Right hindlimb (tissue), 1 donor: Measurements from ENCODE around the gene MORC1.
"Not testable (repeated sequence)": the region's sequence is repeated elsewhere in the genome, so short reads cannot be mapped to it uniquely, and the experiment has no call there.

Experiments
- DNase-seq: peaks from one replicate; pipeline ENCODE4 v3.0.0-alpha.2; 2018

MORC1 gene, protein sequence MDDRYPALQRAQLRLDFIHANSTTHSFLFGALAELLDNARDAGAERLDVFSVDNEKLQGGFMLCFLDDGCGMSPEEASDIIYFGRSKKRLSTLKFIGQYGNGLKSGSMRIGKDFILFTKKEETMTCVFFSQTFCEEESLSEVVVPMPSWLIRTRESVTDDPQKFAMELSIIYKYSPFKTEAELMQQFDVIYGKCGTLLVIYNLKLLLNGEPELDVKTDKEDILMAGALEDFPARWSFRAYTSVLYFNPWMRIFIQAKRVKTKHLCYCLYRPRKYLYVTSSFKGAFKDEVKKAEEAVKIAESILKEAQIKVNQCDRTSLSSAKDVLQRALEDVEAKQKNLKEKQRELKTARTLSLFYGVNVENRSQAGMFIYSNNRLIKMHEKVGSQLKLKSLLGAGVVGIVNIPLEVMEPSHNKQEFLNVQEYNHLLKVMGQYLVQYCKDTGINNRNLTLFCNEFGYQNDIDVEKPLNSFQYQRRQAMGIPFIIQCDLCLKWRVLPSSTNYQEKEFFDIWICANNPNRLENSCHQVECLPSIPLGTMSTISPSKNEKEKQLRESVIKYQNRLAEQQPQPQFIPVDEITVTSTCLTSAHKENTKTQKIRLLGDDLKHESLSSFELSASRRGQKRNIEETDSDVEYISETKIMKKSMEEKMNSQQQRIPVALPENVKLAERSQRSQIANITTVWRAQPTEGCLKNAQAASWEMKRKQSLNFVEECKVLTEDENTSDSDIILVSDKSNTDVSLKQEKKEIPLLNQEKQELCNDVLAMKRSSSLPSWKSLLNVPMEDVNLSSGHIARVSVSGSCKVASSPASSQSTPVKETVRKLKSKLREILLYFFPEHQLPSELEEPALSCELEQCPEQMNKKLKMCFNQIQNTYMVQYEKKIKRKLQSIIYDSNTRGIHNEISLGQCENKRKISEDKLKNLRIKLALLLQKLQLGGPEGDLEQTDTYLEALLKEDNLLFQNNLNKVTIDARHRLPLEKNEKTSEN

DNA sequence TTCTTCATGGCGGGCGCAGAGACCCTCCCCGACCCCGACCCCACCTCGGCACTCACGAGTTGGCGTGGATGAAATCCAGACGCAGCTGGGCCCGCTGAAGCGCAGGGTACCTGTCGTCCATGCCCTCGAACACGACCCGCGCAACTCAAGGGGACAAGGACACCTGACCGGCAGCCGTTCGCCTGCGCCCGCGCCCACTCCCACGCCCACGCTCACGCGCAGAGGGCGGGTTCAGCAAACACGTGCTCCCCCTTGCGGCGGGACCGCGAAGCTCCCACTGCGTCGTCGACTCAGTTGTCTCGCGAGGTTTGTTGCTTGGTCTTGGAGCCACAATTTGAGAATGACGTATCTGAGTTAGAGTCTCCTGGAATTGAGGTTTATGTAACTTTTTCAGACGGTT lies at the start of gene MORC1:
MORC1 (minus strand) TSS at position 196 of the 400 bp plus-strand sequence; CDS start at position 121, 75 bp downstream.
- no peak for DNase-seq

DNA sequence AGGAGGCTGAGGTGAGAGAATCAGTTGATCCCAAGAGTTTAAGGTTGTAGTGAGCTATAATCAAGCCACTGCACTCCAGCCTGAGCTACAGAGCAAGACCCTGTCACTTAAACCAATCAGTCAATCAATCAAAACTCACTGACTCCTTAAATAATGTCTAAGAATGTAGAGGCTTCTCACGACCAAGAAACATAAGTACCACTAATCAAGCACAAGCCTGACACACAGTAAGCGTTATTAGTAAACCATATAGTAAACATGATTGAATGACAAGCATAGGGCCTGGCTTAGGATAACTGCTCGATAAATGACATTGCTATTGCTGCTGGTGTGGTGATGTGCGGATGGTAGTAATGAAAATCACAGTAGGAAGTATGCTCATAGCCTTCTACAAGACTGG lies 48.0 kb upstream of the MORC1 start:
- no peak for DNase-seq

DNA sequence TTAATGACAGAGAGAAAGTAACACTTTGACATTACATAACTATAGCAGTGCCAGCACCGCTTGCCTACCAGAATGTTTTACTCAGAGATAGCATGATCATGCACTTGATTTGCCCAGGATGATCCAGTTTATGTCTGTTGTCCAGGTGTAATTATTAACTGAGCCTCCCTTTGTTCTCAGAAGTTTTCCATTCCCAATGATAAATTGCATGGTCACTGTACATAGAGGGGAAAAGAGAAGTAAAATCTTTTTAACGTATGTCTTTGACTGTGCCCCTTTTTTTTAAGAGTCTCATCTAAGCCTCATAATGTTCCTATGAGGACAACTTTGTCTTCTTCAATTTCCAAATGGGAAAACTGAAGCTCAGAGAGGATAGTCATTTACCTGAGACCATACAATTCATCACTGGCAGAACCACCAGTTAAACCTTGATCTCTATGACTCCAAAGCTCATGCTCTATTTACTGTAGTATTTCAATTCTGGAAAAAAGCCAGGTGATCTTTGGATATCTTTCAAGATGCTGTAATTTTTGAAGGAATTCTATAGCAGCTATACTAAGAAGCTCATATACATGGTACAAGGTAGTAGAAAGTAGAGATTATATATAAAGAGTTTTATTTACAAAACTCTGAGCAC lies 43.7 kb upstream of the MORC1 start:
- no peak for DNase-seq

DNA sequence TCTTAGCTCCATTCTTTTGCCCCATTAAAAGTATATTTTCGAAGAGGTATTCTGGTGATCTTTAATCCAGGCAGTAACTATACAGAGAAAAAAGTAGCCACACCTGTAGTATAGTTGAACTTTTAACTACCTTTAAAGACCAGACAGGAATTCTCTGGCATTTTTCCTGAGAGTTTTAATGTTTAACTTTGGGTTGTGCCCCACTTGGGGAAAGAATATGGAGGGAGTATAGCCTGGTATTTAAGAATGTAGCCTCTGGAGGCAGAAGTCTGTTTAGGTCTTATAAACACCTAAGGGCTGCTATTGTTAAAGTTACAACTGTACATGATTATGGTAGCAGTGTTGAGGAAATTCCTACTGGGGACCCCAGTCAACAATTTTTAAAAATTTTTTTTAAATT lies 37.9 kb upstream of the MORC1 start:
- DNase-seq = no peak

DNA sequence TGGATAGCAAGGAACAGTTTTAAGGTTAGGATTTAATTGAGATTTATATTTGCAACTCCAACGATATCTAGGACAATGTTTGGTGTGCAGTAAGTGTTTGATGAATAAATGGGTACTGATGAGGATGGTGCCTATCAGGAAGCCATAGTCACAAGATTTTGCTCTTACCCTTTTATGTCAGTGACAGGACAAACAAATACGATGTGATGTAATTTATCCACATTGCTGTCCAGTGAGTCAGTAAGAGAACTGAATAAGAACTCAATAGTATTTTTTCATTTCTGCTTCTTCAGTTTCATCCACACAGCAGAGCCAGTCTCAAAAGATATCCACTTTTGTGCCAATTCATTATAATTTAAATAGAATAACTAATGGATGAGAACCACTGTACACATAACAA lies 37.0 kb upstream of the MORC1 start:
- no peak for DNase-seq

DNA sequence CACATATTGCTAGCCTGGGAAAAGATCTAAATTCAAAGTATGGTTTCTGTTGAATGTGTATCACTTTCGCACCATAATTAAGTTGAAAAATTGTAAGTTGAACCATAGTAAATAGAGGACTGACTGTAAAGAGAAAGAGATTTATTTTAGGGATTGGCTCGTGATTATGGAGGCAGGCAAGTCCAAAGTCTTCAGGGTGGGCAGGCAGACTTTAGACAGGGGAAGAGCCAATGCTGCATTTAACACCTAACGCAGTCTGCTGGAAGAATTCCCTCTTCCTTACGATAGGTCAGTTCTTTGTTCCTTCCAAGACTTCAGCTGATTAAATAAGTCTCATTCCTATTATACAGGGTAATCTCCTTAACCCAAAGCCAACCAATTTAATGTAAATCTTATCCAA lies 34.4 kb upstream of the MORC1 start:
- no peak for DNase-seq

DNA sequence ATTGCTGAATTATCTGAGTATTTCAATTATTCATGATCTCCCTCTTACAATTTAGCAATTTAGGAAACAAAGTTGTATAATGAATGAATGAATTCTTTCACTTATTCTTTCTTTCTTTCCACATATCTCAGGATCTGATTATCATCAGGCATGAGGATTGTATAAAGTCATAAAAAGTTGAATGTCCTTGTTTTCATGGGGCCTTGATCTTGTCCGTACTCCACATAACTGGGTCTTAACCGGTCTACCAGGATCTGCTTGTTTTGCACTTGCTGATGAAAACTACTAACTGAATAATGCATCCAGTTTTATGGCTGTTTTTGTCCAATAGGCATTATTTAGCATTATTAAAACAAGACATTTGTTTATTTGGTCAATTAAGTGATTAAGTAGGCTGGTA lies 31.1 kb upstream of the MORC1 start:
- DNase-seq = no peak

DNA sequence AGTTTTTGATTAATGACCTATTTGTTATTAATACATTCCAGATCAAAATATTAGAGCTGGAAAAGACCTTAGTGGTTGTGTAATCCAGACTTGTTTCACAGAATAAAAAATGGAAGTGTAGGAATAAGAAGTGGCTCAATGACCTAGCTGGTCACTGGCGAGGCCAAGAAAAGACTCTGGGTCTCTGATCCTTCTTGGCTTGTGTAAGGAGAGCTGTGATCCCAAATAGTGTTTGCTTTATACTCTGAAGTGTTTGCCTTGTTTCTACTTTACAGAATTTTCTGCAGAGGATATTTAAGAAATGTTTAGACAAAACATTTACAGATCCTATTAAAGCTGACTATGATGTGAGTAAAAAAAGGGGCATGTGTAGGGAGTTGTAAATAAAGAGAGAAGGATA lies 25.7 kb upstream of the MORC1 start:
- DNase-seq = no peak

DNA sequence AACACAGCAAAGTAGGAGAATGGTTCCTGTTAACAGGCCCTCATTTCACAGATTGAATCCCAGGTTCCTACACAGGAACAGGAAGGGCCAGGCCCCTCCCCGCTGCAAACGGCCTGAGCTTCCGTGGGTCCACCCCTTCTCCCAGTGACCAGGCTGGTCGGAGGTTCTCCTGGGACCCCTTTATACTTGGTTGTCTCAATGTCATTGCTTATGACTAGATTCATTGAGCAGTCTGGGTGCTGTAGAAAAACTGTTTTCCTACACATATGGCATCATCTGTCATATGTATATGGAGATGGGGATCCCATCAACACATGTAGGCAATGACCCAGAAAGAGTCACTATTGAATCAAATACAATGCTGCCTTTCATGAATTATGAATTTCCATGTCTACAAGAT lies 22.4 kb upstream of the MORC1 start:
- DNase-seq = no peak

DNA sequence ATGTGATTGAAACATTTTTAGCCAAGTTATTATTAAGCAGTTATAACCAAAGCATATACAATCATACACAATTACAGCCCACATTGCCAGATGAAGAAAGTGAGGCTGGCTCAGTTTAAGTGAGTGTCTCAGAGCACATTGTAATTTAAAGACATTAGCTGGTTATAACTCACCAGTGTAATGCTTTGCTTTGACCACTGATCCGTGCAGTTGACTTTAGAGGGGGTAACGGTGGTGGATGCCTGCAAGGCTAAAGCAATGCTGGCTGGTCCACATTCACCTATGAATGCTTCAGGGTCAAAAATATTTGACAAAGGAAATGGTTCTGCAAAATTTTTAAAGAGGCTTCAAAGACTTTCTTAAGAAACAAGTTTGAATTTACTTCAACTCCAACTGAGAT lies 19.8 kb upstream of the MORC1 start:
- no peak for DNase-seq

DNA sequence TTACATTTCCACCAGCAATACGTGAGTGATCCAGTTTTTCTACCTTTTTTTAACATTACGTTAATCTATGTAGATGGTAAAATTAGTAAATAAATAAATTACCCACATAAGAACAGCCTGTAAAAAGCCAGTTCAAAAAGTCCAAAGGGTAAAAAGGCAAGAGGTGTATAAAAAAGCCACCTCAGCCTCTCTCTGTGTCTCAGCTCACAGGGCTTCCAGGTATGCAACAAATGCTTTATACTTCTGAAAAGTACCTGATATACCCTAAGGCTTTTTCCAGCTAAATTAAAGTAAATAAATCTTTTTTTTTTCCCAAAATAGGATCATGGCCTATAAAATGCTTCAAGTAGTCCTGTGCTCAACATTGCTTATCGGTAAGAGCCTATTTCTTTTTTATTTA lies 18.6 kb upstream of the MORC1 start, which contains the start of gene C3orf85:
C3orf85 (plus strand) TSS at position 197 of the 400 bp plus-strand sequence; CDS start at position 326, 129 bp downstream.
- no peak for DNase-seq

DNA sequence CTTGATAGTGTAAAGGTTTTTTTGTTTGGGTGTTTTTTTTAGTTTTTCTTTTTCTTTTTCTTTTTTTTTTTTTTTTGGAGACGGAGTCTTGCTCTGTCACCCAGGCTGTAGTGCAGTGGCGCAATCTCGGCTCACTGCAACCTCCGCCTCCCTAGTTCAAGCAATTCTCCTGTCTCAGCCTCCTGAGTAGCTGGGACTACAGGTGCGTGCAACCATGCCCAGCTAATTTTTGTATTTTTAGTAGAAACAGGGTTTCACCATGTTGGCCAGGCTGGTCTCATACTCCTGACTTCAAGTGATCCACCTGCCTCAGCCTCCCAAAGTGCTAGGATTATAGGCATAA lies 15.5 kb upstream of the MORC1 start:
- not testable (repeated sequence) for DNase-seq

DNA sequence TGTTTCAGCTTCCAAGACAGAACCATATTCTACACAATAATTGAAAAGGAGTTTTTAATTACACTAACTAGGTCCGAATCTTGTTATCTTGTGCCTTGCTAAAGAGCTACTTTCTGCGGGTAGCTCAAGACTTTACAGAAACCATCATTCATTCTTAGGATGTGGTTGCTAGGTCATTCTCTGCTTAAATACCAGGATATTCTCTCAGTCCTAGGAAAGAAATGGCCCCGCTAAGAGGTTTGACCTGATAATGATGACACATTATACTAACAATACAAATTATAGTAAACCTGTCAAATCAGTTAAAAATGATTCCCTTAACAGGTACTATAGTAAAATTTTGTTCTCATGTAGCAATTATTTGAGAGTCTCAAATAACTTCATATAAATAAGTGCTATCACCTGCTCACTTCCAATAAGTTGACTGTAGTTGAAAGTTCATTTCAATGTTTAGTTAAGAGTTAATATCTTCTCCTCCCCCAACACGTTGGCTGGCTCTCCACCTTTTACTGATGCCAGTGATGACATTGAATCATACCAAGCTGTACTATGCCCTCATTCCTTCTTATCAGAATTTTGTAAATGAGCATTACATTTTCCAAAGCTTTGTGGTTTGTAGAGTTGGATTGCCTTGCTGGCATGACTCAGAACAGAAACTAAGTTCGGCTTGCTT lies 15.0 kb upstream of the MORC1 start:
- no peak for DNase-seq

DNA sequence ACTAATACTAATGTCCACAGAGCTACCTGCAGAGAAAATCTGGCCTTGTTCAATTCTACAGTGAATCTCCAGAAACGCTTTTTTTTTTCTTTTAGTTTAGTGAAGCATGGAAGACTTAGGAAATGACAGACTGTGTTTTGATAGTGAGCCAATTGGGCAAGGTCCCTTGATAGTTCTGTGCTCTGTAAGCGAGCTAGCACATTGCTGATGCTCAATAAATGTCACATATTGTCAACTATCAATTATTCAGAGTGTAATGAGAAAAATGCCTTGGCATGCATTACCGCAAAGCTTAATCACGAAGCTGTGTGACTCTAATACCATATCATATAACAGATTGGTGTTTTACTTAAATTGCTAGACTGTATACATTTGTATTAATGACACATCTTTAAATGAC lies 13.3 kb upstream of the MORC1 start:
- DNase-seq = no peak

DNA sequence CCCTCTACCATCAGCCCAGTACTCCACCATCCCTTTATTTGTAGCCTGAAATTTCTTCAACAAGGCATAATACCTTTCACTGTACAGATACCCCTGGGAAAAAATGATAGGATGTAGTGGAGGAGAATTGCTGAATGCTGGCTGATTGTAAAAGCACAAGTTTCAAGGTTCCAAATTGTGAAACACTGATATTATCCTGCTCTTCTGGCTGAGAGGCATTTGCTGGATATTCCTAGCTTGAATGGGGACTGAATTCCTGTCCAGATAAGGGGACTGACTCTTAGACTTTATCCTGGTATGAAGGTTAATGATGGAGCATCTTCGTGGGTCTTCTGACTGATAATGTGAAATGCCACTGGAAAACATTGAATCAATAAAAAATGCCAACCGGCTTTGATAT lies 9.6 kb upstream of the MORC1 start:
- no peak for DNase-seq

DNA sequence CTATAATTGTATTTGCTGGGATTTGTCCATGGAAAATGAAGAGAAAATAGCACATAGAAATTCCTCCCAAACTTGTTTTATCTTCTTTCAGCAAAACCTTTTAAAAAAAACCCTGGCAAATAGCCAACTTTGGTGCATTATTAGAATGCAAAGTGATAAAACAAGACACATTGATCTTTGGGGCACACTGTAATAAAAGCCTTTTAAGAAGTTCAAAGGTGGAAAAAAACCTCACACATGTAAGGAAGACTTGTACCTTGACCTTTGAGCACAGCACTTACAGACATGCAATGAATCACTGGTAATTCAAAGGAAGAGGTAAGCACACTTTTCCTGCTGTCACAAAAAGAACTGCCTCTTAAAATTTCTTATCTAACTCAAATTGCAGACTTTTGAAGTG lies 8.0 kb upstream of the MORC1 start:
- DNase-seq = no peak

DNA sequence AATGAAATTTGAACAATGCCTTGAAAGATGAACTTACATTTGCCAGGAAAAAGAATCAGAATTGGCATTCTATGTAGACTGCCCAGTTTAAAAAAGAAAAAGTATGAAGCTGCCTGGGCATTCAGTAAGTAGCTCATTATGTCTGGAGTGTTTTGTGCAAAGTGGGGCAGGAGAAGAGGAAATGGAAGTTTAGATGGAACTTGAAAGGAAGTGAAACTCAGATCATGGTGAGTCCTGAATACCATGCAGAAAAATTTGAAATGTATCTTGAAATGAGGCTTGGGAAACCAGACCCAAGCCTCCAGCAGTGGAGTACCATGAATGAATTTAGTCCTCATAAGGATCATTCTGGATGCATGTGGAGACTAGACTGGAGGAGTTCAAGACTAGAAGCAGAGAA lies 4.8 kb upstream of the MORC1 start:
- no peak for DNase-seq

DNA sequence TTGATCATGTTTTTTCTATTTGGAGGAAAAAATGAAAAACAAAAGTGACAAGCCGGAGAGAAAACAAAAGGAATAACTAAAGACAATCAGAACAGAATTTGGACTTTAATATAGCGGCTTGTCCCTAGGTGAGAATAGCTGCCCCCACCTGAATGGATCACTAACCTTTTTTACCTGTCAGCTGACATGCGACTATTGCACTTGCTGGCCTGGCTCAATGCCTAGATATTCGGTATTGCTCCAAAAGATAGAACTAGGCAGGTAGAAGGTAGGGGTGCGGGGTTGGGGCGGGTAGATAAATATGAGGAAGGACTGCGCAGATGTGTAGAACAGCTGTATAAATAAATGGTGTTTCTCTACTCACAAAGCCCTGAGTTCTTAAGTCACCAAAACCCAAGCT lies 650 bp upstream of the MORC1 start:
- DNase-seq = no peak

DNA sequence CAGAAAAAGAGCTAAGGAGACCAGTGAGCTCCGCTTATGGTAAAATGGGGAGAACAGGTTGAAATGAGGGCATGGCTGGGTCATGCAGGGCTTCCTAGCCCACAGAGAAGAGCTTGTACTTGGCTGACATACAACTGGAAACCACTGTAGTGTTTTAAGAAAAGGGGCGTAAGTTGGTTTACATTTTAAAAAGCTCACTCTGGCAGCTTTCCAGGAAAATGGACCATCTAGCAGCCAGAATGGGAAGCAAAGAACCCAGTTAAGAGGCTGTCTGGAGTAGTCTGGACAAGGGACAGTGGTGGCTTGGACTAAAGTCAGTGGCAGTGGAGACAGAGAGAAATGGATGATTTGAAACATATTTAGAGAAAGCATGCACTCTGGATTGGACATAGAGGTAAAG lies 1.9 kb downstream of the MORC1 start:
- DNase-seq = no peak

DNA sequence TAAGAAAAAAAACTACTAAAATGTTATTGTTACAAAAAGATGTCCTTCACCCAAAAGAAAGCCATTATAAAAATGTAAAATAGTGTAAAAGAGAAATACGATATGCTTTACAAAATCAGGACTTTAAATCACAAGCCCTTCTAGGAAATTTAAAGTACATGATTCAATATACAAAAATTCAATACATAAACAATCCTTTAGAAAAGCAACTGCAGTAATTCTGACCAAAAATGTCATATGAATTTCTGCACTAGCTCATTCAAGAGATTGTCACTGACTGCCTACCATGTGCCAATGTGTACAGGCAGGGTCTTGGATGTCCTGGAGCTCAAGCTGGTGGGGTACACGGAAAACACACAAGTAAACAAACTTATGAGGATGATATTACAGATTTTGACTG lies 2.5 kb downstream of the MORC1 start:
- no peak for DNase-seq

DNA sequence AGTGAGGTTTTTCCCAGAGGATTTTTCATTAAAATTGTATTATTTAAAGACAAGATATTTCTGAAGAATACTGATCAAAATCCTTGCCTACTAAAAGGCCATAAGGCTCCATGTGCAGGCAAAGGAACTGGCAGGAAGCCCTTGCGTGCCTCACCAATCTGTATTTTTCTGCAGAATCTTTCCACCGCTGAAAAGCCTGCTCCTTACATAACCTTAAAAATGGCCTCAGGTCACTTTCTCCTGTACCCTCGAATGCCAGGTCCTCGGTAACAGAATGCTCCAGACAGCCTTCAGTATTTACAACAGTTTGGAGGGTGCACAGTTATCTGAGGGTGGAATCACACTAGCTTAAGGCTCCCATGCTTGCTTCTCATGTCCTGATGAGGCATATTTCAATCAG lies 3.2 kb downstream of the MORC1 start:
- no peak for DNase-seq

DNA sequence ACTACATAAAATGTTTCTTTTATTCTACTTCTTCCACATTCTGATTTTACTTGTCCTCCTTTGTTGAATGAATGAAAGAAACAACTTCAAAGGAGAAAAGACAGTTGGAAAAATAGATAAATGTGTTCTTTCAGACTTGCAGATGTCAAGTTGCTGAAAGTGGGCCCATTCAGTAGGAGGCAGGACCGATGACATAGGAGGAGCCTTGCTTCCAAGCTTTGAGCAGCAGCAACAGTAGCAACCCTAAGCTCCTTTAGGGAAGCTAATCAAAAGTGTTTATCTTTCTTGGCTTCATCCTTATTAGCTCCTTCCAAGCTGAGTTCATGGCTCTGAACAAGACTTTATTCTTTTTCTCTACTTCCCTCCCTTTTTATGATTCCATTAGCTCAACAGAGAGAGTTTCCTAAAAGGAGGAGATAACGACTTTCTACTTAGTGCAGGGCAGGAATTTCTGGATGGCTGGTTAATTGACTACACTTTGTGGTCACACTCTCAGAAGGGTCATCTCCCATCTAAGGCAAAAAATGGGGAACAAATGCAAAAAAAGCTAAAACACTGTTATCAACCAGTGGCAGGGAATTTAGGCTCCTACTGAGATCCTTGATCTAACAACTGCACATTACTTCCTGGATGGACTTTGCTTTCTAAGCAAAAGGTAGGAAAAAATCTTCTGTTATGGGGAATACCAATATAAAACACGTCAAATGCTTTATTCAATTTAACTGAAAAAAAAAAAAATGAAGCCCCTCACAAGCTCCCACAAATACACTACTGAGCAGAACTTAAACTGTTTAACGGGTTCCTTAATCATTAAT lies 4.8 kb downstream of the MORC1 start:
- no peak for DNase-seq
